HG03066 (cell line): ENCODE results near the gene GALNTL6.
"Not testable (repeated sequence)": the region's sequence is repeated elsewhere in the genome, so short reads cannot be mapped to it uniquely, and the experiment has no call there.

Experiments
- ATAC-seq: cut with Tn5 transposase; IDR thresholded peaks from one replicate; pipeline ENCODE4 v1.9.1; 2021; ENCODE audit warnings: low read depth; ENCODE audit not compliant: unreplicated experiment

Gene GALNTL6

GRCh38 chr4:172996571-172997216, 1183.5 kb downstream of the GALNTL6 start:
- ATAC-seq, result no peak

- no peak for ATAC-seq
Measured at GRCh38 chr4:172997217-172997609, 1184.0 kb downstream of the GALNTL6 start.

GRCh38 chr4:172997856-172998255, 1184.7 kb downstream of the GALNTL6 start:
- ATAC-seq, result no peak

DNA sequence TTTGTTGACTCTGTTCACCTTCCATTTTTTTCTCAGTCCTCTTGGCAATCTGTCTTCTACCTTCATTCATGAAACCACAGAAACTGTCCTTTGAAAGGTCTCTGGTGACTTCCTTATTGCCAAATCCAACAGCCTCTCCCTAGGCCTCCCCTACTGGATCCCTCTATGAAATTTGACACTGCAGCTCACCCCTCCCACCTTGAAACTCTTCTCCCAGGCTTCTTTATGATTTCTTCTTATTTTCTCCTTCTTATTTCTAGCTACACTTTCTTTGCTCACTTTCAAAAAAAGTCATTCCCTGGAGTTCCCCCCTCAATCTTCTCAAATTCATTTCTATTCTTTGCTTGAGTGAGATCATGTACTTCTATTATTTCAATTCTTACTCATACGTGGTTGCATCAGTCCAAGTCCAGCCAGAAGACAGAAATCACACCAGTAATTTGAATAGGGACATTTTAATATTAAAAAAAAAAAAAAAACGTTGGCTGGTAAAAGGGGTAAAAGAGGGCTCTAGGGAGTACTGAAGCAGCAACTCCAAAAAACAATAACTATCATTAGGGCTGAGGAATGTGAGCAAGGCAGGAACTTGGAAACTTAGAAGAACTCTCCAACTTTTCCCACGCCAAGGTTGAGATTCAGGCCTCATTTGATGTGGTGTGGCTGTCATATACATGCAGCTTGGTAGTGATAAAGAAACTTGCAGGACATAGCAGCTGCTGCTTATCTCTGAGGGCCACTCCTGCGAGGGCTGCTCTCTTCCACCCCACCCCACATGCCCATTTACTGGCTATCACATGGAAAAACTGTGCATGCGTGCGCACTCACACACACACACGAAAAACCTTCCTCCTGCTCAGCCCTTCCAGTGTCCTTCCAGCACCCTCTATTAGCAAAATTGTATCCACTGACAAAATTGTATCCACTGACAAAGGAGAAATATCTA, 1185.6 kb downstream of the GALNTL6 start:
- no peak for ATAC-seq

- no peak for ATAC-seq
Measured at GRCh38 chr4:173001571-173001970, 1188.4 kb downstream of the GALNTL6 start.

GRCh38 chr4:173002830-173003561, 1189.8 kb downstream of the GALNTL6 start:
- no peak for ATAC-seq

- ATAC-seq, result no peak
Measured at GRCh38 chr4:173005912-173006633, 1192.9 kb downstream of the GALNTL6 start.

- ATAC-seq, result no peak
Measured at GRCh38 chr4:173008436-173008835, 1195.2 kb downstream of the GALNTL6 start.

GRCh38 chr4:173009129-173009823, 1196.1 kb downstream of the GALNTL6 start:
- no peak for ATAC-seq

GRCh38 chr4:173012608-173013007, 1199.4 kb downstream of the GALNTL6 start:
- no peak for ATAC-seq

DNA sequence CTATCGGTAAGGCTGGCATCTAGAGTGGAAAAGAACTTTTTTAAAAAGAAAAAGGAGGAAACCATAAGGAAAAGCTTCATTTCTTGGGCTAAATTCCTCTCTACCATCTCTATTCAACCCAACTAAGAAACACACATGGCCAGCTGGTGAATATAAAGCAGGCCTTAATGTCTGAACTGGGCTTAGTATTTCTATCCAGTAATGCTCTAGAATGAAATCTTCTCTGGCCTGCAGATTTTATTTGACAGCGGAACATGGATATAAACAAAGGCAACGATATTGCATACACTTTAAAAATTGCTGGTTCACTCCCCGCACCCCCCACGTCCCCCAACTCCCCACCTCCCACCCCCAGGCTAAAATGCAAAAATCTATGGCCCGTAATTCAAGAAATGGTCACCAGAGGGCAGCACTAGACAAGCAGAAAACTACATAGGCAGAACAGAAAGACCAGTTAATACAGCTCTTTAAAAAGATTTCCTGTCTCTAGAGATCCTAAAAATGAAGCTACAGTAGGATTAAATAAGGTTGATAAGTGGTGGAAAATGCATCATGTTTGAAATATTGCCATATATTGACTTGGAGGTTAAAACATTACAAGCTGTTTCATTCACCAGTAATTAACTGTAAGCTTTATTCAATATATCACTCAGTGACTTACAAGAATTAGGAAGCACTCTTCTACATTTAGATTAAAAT, 1200.2 kb downstream of the GALNTL6 start:
- peak; percentile 74 for ATAC-seq

DNA sequence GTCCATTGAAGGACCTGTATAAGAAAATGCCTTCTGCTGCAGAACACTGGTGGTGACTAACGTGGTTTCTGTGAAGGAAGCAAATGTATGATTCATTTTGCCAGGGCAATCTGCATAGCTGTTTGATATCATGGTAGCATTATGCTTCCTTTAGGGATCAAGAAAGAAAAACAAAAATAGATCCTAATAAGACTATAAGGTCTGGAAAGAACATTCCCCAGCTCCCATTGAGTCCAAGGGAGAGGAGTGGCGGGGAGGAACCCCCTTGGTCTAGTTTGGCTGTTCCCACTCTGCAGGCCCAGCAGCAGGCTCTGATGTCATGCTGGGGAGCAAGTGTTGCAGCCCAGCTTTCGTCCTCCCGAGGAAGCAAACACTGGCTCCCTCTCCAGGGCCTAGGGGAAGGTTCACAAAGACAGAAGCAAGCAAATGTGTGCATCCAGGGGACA, 1200.9 kb downstream of the GALNTL6 start:
- no peak for ATAC-seq

DNA sequence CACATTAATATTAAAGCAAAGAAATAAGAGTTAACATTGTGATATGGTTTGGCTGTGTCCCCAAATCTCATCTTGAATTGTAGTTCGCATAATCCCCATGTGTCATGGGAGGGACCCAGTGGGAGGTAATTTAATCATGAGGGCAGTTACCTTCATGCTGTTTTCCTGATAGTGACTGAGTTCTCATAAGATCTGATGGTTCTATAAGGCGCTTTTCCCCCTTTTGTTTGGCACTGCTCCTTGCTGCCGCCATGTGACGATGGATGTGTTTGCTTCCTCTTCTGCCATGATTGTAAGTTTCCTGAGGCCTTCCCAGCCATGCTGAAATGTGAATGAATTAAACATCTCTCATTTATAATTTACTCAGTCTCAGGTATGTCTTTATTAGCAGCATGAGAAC, 1201.6 kb downstream of the GALNTL6 start:
- ATAC-seq, result no peak

- ATAC-seq, result no peak
Measured at GRCh38 chr4:173017802-173018201, 1204.6 kb downstream of the GALNTL6 start.

DNA sequence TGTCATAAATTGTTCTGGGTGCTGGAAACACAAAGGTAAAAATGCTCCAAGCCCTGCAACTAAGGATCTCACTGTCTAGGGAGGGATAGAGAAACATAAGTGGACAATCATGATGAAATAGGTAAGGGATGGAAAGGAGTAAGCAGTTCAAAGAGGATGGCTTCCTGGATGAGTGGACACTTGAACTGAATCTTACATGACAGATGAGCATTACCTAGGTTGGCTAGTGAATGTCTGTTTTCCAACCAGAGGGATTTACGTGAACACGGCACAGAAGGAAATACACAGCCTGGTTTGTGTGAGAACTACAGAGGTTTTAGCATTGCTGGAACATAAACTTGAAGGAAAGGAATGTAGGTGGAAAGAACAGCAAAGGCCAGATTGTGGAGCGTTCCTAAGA, 1205.2 kb downstream of the GALNTL6 start:
- no peak for ATAC-seq

GRCh38 chr4:173019664-173020063, 1206.5 kb downstream of the GALNTL6 start:
- no peak for ATAC-seq

- not testable (repeated sequence) for ATAC-seq
Measured at GRCh38 chr4:173021746-173022573, 1208.8 kb downstream of the GALNTL6 start.

- no peak for ATAC-seq
Measured at GRCh38 chr4:173024203-173024602, 1211.0 kb downstream of the GALNTL6 start.
